ENCODE data around the gene KIFAP3.

KIFAP3 gene

GRCh38 chr1:169944621-169945020 is 129.9 kb downstream of the KIFAP3 start:
- ChIA-PET POLR2A (no interaction called here), CTCF (interaction anchor here (1.1 to 2.6 kb wide), 5 partner anchors 8 to 45 kb away, joined by 3 to 9 read pairs (median 4); no protein-coding TSS in a partner anchor)
- TF ChIP-seq CTCF (IDR thresholded peaks at IDR 0.05; ENCODE audit: control extremely low read depth, extremely low read depth, low read depth, missing control alignments): no peak
- DNase-seq (ENCODE audit: extremely low spot score): no peak

- no peak for TF ChIP-seq CTCF (IDR thresholded peaks at IDR 0.05; ENCODE audit: control extremely low read depth, extremely low read depth, low read depth, missing control alignments)
- POLR2A ChIA-PET: no interaction called here
- no peak for DNase-seq (ENCODE audit: extremely low spot score)
- CTCF ChIA-PET: interaction anchor here (1.1 to 2.6 kb wide), 4 partner anchors 9 to 45 kb away, joined by 3 to 9 read pairs (median 6); no protein-coding TSS in a partner anchor
These were observed 130.4 kb downstream of the KIFAP3 start for GRCh38 chr1:169943963-169944526.

- ChIA-PET CTCF (interaction anchor here (1.1 kb wide), 1 partner anchor 13 kb away, joined by 5 read pairs; no protein-coding TSS in a partner anchor), POLR2A (no interaction called here)
- TF ChIP-seq CTCF (IDR thresholded peaks at IDR 0.05; ENCODE audit: control extremely low read depth, extremely low read depth, low read depth, missing control alignments): no peak
- no peak for DNase-seq (ENCODE audit: extremely low spot score)
These were observed 132.3 kb downstream of the KIFAP3 start for GRCh38 chr1:169941982-169942830.

- DNase-seq (ENCODE audit: extremely low spot score): no peak
- TF ChIP-seq CTCF (IDR thresholded peaks at IDR 0.05; ENCODE audit: control extremely low read depth, extremely low read depth, low read depth, missing control alignments): no peak
- POLR2A ChIA-PET: no interaction called here
- CTCF ChIA-PET: no interaction called here
These were observed 140.3 kb downstream of the KIFAP3 start for GRCh38 chr1:169933984-169934725.

GRCh38 chr1:169931795-169932231 is 142.7 kb downstream of the KIFAP3 start:
- no peak for DNase-seq (ENCODE audit: extremely low spot score)
- no peak for TF ChIP-seq CTCF (IDR thresholded peaks at IDR 0.05; ENCODE audit: control extremely low read depth, extremely low read depth, low read depth, missing control alignments)
- CTCF ChIA-PET: no interaction called here

GRCh38 chr1:169929210-169929526 is 145.3 kb downstream of the KIFAP3 start:
- CTCF ChIA-PET: interaction anchor here (0.8 to 3.2 kb wide), 19 partner anchors 10 to 1000 kb away, joined by 3 to 22 read pairs (median 4); partner anchors contain the start of genes GORAB, KIFAP3 and SCYL3
- DNase-seq (ENCODE audit: extremely low spot score): no peak
- POLR2A ChIA-PET: no interaction called here
- TF ChIP-seq CTCF (IDR thresholded peaks at IDR 0.05; ENCODE audit: control extremely low read depth, extremely low read depth, low read depth, missing control alignments): no peak

More at GRCh38 chr1:169931795-169932231, 142.7 kb downstream of the KIFAP3 start:
- POLR2A ChIA-PET: no interaction called here
